ENCODE results near the gene HVCN1. TPM values are rescaled to one million over a fixed set of nuclear protein-coding genes. Genes with fewer than 3 reads are reported as not detected.

Gene HVCN1
- total and polyA plus RNA-seq, 4 donors, result 9.1 to 16.7 (median 10.8) TPM

GRCh38 chr12:110696283-110696682, 7.4 kb upstream of the HVCN1 start:
- no peaks in the 10 kb centered on the region for H3K27me3 ChIP-seq (ENCODE audit: control insufficient read depth in 3 of 3, insufficient read depth in 3 of 3, low read length in 2 of 3)
- no peak overlapping the region for H3K27ac ChIP-seq (ENCODE audit: low read depth in 1 of 2, low read length in 1 of 2)
- no peaks in the 10 kb centered on the region for H3K9me3 ChIP-seq (ENCODE audit: control insufficient read depth in 4 of 4, insufficient read depth in 3 of 4, low read length in 3 of 4)
- TF ChIP-seq CTCF (IDR thresholded peaks at IDR 0.05; ENCODE audit: control extremely low read depth, extremely low read depth), result no peak
- no peak for DNase-seq
- ATAC-seq (ENCODE audit: insufficient read depth, low FRiP score), result no peak
- no peak overlapping the region for H3K9ac ChIP-seq (ENCODE audit: insufficient read depth in 1 of 2, low read length in 2 of 2)
- no peak overlapping the region for H3K4me3 ChIP-seq
- 85 to 89% methylated on average over 3 of the region's 3 CpGs for WGBS, 2 donors
- H3K36me3 ChIP-seq (ENCODE audit: control insufficient read depth in 4 of 4, insufficient read depth in 4 of 4, low read length in 4 of 4), result no peaks in the 10 kb centered on the region
- peaks cover 0 to 30% (median 6%) of the 10 kb centered on the region in 5 donors for H3K4me1 ChIP-seq (ENCODE audit: control insufficient read depth in 5 of 5, insufficient read depth in 5 of 5, low read length in 5 of 5)

GRCh38 chr12:110694330-110694901, 5.5 kb upstream of the HVCN1 start:
- Histone ChIP-seq H3K27ac (ENCODE audit: low read depth in 1 of 2, low read length in 1 of 2) (peak overlapping the region; percentile 47 to 54), H3K36me3 (ENCODE audit: control insufficient read depth in 4 of 4, insufficient read depth in 4 of 4, low read length in 4 of 4) (no peaks in the 10 kb centered on the region), H3K4me3 (no peak overlapping the region), H3K4me1 (ENCODE audit: control insufficient read depth in 5 of 5, insufficient read depth in 5 of 5, low read length in 5 of 5) (peaks cover 0 to 35% (median 6%) of the 10 kb centered on the region in 5 donors), H3K27me3 (ENCODE audit: control insufficient read depth in 3 of 3, insufficient read depth in 3 of 3, low read length in 2 of 3) (no peaks in the 10 kb centered on the region), H3K9ac (ENCODE audit: insufficient read depth in 1 of 2, low read length in 2 of 2) (no peak overlapping the region), H3K9me3 (ENCODE audit: control insufficient read depth in 4 of 4, insufficient read depth in 3 of 4, low read length in 3 of 4) (no peaks in the 10 kb centered on the region)
- DNase-seq (no peak), ATAC-seq (ENCODE audit: insufficient read depth, low FRiP score) (no peak)
- TF ChIP-seq CTCF (IDR thresholded peaks at IDR 0.05; ENCODE audit: control extremely low read depth, extremely low read depth), result no peak
- 54 to 68% methylated on average over 12 of the region's 12 CpGs for WGBS, 2 donors

- no peak overlapping the region for H3K4me3 ChIP-seq
- DNase-seq (peak; percentile 53 to 85 (median 78)), ATAC-seq (ENCODE audit: insufficient read depth, low FRiP score) (no peak)
- 28 to 57% methylated on average over 7 of the region's 7 CpGs for WGBS, 2 donors
- H3K4me1 ChIP-seq (ENCODE audit: control insufficient read depth in 5 of 5, insufficient read depth in 5 of 5, low read length in 5 of 5), result peaks cover 0 to 30% (median 4%) of the 10 kb centered on the region in 5 donors
- no peaks in the 10 kb centered on the region for H3K36me3 ChIP-seq (ENCODE audit: control insufficient read depth in 4 of 4, insufficient read depth in 4 of 4, low read length in 4 of 4)
- peak overlapping the region in 1 of 2 donors; percentile 54 for H3K27ac ChIP-seq (ENCODE audit: low read depth in 1 of 2, low read length in 1 of 2)
- no peaks in the 10 kb centered on the region for H3K9me3 ChIP-seq (ENCODE audit: control insufficient read depth in 4 of 4, insufficient read depth in 3 of 4, low read length in 3 of 4)
- H3K27me3 ChIP-seq (ENCODE audit: control insufficient read depth in 3 of 3, insufficient read depth in 3 of 3, low read length in 2 of 3), result no peaks in the 10 kb centered on the region
- no peak overlapping the region for H3K9ac ChIP-seq (ENCODE audit: insufficient read depth in 1 of 2, low read length in 2 of 2)
- no peak for TF ChIP-seq CTCF (IDR thresholded peaks at IDR 0.05; ENCODE audit: control extremely low read depth, extremely low read depth)
Observed at GRCh38 chr12:110693731-110694130, 4.8 kb upstream of the HVCN1 start.

- Histone ChIP-seq H3K4me1 (ENCODE audit: control insufficient read depth in 5 of 5, insufficient read depth in 5 of 5, low read length in 5 of 5) (peaks cover 0 to 42% (median 14%) of the 10 kb centered on the region in 5 donors), H3K36me3 (ENCODE audit: control insufficient read depth in 4 of 4, insufficient read depth in 4 of 4, low read length in 4 of 4) (peaks cover 0 to 3% (median 0%) of the 10 kb centered on the region in 4 donors), H3K9me3 (ENCODE audit: control insufficient read depth in 4 of 4, insufficient read depth in 3 of 4, low read length in 3 of 4) (peaks cover 0 to 1% (median 0%) of the 10 kb centered on the region in 4 donors), H3K27me3 (ENCODE audit: control insufficient read depth in 3 of 3, insufficient read depth in 3 of 3, low read length in 2 of 3) (no peaks in the 10 kb centered on the region), H3K4me3 (no peak overlapping the region), H3K9ac (ENCODE audit: insufficient read depth in 1 of 2, low read length in 2 of 2) (peak overlapping the region in 1 of 2 donors; percentile 50), H3K27ac (ENCODE audit: low read depth in 1 of 2, low read length in 1 of 2) (peak overlapping the region in 1 of 2 donors; percentile 83)
- ATAC-seq (ENCODE audit: insufficient read depth, low FRiP score) (no peak), DNase-seq (no peak)
- WGBS, 2 donors, result 65 to 70% methylated on average over 4 of the region's 4 CpGs
- no peak for TF ChIP-seq CTCF (IDR thresholded peaks at IDR 0.05; ENCODE audit: control extremely low read depth, extremely low read depth)
Observed at GRCh38 chr12:110690127-110690430, 1.2 kb upstream of the HVCN1 start.

Data from lung (tissue), 12 donors.